HG03460 (cell line): ENCODE data around the gene UGT2B10.

ENCODE experiments used
- ATAC-seq: cut with Tn5 transposase; IDR thresholded peaks from one replicate; pipeline ENCODE4 v1.9.1; 2021; ENCODE audit not compliant: unreplicated experiment

UGT2B10 gene

DNA sequence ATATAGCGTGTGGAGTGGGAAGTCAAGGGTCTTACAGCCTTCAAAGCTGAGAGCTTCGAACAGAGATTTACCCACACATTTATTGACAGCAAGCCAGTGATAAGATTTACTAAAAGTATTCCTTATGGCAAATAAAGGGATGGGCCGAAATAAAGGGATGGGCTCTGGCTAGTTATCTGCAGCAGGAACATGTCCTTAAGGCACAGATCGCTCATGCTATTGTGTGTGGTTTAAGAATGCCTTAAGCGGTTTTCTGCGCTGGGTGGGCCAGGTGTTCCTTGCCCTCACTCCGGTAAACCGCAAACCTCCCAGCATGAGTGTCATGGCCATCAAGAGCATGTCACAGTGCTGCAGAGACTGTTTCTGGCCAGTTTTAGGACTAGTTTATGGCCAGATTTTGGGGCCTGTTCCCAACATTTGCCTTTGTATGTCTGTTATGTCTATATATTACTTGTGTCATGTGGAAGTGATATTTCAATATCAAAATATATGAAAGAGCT, 53.5 kb downstream of the UGT2B10 start:
- ATAC-seq = no peak

DNA sequence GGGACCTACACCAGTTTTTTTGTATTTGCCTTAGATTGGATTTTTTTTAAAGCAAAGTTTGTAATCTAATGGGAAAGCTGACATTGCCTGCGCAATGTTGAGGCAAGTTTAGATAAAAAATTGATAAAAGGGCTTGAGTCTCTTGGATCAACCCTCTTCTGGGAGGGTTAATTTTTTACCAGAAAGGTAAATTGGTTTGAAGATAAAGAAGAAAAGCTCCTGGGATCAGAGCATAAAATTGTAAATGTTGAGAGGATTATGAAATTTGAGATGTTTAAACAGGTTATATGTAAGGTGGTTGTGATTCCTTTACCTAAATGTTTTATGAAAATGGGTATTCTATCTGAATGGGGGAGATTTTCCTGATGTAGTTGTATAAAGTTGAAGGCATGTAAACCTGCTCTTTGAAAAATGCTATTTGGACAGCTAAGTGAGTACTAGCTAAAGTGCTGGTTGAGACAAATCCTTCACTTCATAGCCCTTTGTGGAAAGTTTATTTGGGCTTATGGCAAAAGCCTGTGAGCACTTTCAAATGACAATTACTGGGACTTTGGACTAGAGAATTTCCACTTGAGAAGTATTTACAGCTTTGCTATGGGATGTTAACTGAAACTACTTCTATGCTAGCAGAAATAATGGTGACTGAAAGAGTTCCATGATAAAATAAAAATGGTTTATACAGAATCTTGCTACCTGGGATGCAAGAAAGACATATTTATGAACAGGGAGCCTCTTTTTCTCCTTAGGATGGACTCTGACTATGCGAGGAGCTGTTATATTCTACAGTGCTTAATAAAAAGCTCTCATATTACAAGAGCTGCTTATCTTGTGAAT, 56.2 kb downstream of the UGT2B10 start:
- ATAC-seq = no peak

DNA sequence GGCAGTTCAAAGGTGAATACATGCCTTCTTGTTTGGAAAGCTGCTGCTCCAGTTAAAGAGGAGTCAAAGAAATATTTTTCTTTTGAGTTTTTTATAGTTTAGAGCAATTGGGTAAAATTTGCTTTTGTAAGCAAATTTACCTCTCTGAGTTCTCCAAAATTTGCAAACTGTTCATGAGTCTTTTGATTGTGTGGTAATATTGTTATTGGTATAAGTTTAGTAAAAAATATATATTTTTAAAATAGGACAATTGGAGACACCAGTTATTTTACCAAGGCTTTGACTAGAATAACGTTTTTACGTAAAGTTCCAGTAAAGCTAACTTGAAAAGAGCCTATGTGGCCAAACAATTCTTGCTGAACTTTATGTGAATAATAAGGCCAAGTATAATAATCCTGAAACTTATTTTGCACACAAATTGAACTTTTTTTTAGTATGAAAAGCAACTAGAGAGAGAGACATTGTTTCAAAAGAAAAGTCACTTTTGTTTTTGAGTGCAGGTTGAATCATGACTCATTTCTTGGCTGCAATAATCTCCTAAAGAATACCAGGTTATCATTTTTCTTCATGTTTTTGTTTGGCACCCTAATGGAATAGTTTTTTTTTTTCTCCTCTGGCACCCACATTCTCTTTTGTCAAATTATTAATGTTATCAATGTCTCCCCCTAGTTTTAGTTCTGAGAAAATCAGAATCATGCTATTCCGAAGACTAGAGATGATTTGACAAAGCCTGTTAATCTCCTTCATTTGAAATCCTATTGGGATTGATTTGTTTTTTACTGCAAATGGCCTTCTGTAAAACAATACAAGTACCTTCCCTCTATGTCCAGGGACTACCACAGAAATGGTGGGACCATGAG, 57.1 kb downstream of the UGT2B10 start:
- ATAC-seq = no peak

DNA sequence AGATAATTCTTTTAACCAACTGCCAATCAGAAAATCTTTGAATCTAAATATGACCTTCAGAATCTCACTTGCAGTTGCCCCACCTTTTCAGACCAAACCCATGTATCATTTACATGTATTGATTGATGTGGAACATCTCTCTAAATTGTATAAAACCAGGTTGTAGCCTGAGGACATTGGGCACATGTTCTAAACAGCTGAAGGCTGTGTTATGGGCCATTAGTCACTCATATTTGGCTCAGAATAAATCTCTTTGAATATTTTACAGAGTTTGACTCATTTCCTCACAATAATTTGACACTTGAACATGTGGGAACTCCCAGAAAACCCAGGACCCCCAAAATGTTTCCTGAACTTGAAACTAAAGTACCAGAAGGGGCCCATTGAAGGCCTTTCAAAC, 58.7 kb downstream of the UGT2B10 start:
- no peak for ATAC-seq

DNA sequence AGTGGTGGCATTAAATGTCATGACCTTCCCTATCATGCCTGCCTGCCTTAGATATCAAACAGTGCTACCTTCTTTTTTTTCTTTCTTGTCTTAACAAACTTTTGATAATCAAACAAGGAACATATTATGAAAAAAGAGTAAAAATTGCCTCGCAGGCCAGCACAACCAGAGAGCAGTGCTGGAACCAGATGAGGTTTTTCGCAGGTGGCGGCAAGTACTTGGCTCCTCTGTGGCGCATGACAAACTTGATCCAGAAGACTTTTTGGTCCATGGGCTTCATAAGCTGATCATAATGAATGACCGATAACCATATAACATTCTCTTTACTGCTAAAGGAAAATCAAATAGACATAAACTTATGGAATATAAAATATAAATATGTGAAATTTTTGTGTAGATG, 61.8 kb downstream of the UGT2B10 start:
- ATAC-seq = no peak

DNA sequence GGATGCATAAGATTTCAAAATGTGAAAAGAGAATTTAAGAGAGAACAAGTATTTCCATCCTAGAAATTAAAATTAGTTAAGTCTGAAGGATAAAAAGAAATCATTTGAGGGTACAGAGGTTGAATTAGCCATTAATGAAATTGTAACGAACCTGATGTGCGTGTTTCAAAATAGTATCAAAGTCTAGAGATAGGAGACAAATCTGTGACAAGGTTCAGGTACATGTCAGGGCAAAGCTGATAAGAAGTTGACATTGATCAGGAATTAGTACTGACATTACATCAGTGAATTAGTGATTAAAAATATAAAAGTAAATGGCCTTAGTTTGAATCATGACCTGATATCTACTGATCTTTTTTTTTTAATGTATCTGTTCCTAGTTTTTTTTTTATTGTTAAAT, 62.3 kb downstream of the UGT2B10 start:
- ATAC-seq = no peak
